GM21528 (cell line): ENCODE data around the gene HOOK2.
"Not testable (repeated sequence)": the region's sequence is repeated elsewhere in the genome, so short reads cannot be mapped to it uniquely, and the experiment has no call there.

Experiments used
- ATAC-seq: cut with Tn5 transposase; IDR thresholded peaks from one replicate; pipeline ENCODE4 v1.9.1; 2021; ENCODE audit warnings: mild to moderate bottlenecking, moderate library complexity; ENCODE audit not compliant: unreplicated experiment, low FRiP score

Gene HOOK2

GRCh38 chr19:12723381-12723640 is 52.0 kb downstream of the HOOK2 start:
- no peak for ATAC-seq

GRCh38 chr19:12722566-12723380 is 52.6 kb downstream of the HOOK2 start:
- peak; percentile 67 for ATAC-seq

DNA sequence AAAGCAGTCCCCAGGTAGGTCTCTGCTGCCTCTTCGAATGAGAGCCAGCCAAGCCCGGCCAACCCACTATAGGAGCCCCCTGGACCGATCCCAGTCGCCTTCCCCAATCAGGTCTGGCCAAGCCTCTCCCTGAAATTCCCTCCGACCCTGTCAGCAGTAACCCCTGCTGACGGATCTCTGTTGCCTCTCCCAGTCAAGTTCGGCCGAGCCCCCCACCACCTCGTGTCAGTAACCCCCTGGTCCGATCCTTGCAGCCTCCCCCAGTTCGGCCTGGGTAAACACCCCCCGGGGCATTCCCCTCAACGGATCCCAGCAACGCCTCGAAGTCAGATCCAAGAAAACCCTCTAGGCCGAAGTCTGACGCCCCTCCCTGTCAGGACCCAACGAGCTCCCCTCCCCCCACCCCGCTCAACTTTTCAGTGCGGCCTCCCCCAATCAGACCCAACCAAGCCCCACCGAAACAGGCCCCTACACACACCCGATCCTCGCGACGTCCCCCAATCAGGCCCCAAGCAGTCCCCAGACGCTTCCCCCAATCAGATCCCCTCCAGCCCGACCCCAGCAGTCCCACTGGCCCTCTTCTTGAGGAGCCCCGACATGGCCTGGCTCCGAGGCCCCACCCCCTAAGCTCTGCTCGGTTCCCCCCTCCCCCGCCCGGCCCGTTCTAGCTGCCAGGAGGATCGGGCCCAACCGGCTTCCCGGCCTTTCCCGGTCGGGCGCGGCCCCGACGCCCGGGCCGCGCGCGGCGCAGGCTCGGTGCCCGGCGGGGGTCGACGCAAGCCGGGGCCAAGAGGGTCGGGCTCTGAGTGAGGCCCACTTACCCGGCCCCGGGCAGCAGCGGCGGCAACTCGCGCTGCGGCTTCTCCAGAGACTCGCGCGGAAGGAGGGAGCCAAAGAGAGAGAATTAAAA is 53.4 kb downstream of the HOOK2 start:
- peak; percentile 24 for ATAC-seq

DNA sequence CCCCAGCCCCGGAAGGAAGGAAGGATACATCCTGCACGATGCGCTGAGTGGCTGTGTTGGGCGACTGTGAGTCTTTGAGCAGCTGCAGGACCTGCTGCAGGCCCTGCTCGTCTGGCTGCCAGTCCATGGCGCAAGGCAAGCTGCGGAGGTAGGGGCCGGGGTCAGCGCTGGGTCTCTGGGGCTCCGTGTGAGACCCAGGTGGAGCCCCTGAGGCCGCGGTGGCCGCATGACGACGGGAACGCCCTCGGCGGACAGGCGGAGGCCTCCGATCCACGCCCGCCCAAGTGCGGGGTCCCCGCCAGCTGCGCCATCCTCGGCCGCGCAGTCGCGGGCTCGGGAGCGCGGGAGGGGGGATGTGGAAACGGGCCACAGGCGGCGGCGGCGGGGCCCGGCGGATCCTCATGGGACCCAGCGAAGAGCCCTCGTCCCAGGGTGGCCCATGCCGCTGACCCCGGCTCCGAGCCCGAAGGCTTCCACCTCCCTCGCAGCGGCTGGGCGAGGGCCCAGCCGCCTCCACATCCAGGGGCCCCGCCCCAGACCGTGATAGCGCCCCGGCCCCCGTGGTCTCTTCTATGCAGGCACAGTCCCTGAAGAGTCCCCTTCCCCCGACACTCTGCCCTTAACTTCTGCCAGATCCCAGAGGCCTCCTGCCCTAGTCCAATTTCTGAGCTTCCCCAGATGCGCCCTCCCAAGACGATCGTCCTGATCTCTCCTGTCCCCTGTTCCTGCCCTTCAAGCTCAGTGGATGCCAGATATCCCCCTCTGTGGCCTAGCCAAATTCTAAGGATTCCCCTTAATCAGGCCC is 54.3 kb downstream of the HOOK2 start:
- no peak for ATAC-seq

DNA sequence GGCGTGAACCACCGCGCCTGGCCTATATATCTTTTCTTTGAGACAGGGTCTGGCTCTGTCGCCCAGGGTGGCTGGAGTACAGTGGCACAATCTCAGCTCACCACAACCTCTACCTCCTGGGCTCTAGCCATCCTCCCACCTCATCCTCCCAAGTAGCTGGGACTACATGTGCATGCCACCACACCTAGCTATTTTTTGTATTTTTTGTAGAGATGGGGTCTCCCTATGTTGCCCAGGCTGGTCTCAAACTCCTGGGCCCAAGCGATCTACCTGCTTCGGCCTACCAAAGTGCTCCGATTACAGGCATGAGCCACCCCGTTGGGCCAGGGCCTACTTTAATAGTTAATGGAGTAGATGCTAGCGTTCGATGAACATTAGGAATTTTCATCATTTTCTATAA is 55.1 kb downstream of the HOOK2 start:
- ATAC-seq = no peak

DNA sequence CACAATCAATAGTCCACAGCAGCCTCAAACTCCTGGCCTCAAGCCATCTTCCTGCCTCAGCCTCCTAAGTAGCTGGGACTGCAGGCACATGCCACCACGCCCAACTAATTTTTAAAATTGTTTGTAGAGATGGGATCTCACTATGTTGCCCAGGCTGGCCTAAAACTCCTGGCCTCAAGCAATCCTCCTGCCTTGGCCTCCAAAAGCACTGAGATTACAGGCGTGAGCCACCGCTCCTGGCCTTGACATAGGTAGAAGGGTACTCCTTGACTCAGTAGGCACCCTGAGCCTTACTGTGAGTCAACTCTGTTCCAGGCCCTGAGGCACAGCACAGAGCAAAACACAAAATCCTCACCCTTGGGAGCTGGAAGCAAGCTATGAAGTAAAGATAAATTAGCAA is 59.4 kb downstream of the HOOK2 start:
- no peak for ATAC-seq

GRCh38 chr19:12715102-12715501 is 60.2 kb downstream of the HOOK2 start:
- ATAC-seq = no peak

- not testable (repeated sequence) for ATAC-seq
These were observed 62.0 kb downstream of the HOOK2 start for GRCh38 chr19:12713304-12713703.
